Measurements from ENCODE around the gene HS3ST2.

Gene HS3ST2

DNA sequence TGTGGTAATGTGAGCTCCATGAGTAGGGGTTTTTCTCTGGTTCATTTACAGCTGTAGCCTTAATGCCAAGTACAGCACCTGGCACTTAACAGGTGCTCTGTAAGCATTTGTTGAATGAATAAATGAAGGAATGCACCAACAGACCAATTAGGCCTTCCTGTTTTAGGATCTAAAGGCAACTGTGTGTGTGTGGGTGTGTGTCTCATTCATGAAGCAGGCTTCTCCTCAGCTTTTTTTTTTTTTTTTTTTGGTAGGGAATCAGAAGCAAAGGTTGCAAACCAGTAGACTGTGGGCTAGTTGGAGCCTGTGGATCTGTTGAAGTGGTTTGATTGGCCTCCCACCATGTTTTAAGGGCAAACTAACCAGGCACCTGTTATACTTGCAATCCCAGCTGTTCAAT, 48.1 kb downstream of the HS3ST2 start:
- Histone ChIP-seq H2AFZ (ENCODE audit: low read depth, low read length) (no peak overlapping the region), H3K27me3 (ENCODE audit: insufficient read depth, low read length) (no peaks in the 10 kb centered on the region), H3K4me1 (ENCODE audit: insufficient read depth, low read length) (no peaks in the 10 kb centered on the region), H3K36me3 (ENCODE audit: insufficient read depth, low read length) (no peaks in the 10 kb centered on the region), H3K4me3 (ENCODE audit: low read length) (no peak overlapping the region), H3K9me3 (ENCODE audit: low read length) (no peaks in the 10 kb centered on the region)

- H3K4me1 ChIP-seq (ENCODE audit: insufficient read depth, low read length), result no peaks in the 10 kb centered on the region
Measured at GRCh38 chr16:22864375-22864774, 50.4 kb downstream of the HS3ST2 start.

DNA sequence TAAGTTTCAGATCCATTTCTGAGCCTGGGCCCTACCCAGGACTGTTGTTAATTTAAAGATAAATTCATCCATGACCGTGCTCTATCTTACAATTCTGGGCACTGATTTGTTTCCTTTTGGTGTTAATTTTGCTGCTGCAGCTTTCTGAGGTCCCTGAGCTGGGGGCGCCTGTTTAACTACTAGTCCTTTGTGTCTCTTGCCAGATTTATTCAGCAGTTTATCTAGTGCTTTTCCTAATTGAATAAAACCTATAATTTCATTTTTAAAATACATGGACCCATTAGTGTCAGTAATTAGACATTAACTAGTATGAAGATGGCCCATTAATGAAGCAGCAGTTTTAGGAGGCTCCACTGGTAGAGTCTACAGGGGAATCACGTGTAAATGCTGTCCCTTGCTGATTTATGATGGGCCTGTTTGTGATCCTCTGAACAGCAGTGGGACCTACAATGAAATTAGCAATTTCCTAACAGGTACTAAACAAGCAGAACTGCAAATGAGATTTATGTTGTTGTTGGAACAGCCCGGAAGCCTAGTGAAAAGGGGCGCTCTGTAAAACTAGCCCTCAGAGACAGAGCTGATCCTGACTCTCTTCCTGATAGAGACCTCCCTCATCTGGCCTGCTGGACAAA, 54.7 kb downstream of the HS3ST2 start:
- H3K4me3 ChIP-seq (ENCODE audit: low read length), result no peak overlapping the region
- no peaks in the 10 kb centered on the region for H3K9me3 ChIP-seq (ENCODE audit: low read length)
- H3K36me3 ChIP-seq (ENCODE audit: insufficient read depth, low read length), result no peaks in the 10 kb centered on the region
- no peaks in the 10 kb centered on the region for H3K4me1 ChIP-seq (ENCODE audit: insufficient read depth, low read length)
- H2AFZ ChIP-seq (ENCODE audit: low read depth, low read length), result no peak overlapping the region
- no peaks in the 10 kb centered on the region for H3K27me3 ChIP-seq (ENCODE audit: insufficient read depth, low read length)

More at GRCh38 chr16:22864375-22864774, 50.4 kb downstream of the HS3ST2 start:
- H3K4me3 ChIP-seq (ENCODE audit: low read length), result no peak overlapping the region
- H3K36me3 ChIP-seq (ENCODE audit: insufficient read depth, low read length), result no peaks in the 10 kb centered on the region
- no peak overlapping the region for H2AFZ ChIP-seq (ENCODE audit: low read depth, low read length)
- H3K27me3 ChIP-seq (ENCODE audit: insufficient read depth, low read length), result no peaks in the 10 kb centered on the region
- H3K9me3 ChIP-seq (ENCODE audit: low read length), result no peaks in the 10 kb centered on the region

DNA sequence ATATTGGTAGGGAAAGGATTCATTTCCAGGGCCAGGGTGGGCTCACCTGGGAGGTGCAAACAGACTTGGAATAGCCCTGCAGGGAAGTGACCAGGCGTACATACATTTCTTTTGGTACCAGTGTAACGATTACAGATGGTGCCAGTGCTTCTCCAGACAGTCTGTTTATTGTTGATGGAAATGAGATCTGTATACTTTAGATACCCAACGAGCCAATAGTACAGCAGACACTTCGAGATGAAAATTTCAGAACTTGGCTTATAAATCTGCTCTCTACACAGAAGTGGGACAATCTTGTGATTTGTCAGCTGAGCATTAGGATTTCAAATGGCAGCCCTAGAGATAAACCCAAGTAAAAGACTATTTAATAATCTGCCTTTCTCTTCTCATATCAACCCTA, 57.9 kb downstream of the HS3ST2 start:
- H3K4me3 ChIP-seq (ENCODE audit: low read length), result no peak overlapping the region
- no peaks in the 10 kb centered on the region for H3K36me3 ChIP-seq (ENCODE audit: insufficient read depth, low read length)
- H3K4me1 ChIP-seq (ENCODE audit: insufficient read depth, low read length), result no peaks in the 10 kb centered on the region
- no peaks in the 10 kb centered on the region for H3K27me3 ChIP-seq (ENCODE audit: insufficient read depth, low read length)
- H3K9me3 ChIP-seq (ENCODE audit: low read length), result no peaks in the 10 kb centered on the region
- H2AFZ ChIP-seq (ENCODE audit: low read depth, low read length), result no peak overlapping the region

- no peaks in the 10 kb centered on the region for H3K4me1 ChIP-seq (ENCODE audit: insufficient read depth, low read length)
- no peak overlapping the region for H3K4me3 ChIP-seq (ENCODE audit: low read length)
- H3K36me3 ChIP-seq (ENCODE audit: insufficient read depth, low read length), result no peaks in the 10 kb centered on the region
- H3K9me3 ChIP-seq (ENCODE audit: low read length), result no peaks in the 10 kb centered on the region
- no peak overlapping the region for H2AFZ ChIP-seq (ENCODE audit: low read depth, low read length)
- no peaks in the 10 kb centered on the region for H3K27me3 ChIP-seq (ENCODE audit: insufficient read depth, low read length)
Measured at GRCh38 chr16:22874394-22874793, 60.4 kb downstream of the HS3ST2 start.

DNA sequence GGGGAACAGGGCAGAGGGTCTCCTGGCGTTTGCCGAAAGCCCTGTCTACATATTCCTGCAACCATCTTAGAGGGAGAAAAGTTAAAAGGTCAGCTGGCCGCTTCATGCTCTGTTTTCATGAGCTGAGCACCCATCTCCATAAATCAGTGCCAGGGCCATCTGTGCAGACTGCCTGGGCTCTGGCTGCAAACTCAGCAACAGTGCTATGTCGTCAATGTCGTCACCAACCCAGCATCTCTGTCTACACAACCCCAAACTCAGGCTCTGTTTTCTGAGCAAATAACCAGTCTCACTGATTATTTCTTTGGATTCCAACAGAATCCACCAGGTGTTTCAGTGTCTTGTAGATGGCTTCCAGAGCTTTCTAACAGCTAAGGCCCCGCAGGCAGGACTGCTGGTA, 65.0 kb downstream of the HS3ST2 start:
- no peaks in the 10 kb centered on the region for H3K4me1 ChIP-seq (ENCODE audit: insufficient read depth, low read length)
- no peaks in the 10 kb centered on the region for H3K27me3 ChIP-seq (ENCODE audit: insufficient read depth, low read length)
- no peaks in the 10 kb centered on the region for H3K9me3 ChIP-seq (ENCODE audit: low read length)
- H3K4me3 ChIP-seq (ENCODE audit: low read length), result no peak overlapping the region
- no peaks in the 10 kb centered on the region for H3K36me3 ChIP-seq (ENCODE audit: insufficient read depth, low read length)
- no peak overlapping the region for H2AFZ ChIP-seq (ENCODE audit: low read depth, low read length)

GRCh38 chr16:22879466-22879865, 65.5 kb downstream of the HS3ST2 start:
- Histone ChIP-seq H2AFZ (ENCODE audit: low read depth, low read length) (no peak overlapping the region), H3K4me3 (ENCODE audit: low read length) (no peak overlapping the region), H3K4me1 (ENCODE audit: insufficient read depth, low read length) (no peaks in the 10 kb centered on the region), H3K36me3 (ENCODE audit: insufficient read depth, low read length) (no peaks in the 10 kb centered on the region), H3K9me3 (ENCODE audit: low read length) (no peaks in the 10 kb centered on the region), H3K27me3 (ENCODE audit: insufficient read depth, low read length) (no peaks in the 10 kb centered on the region)

GRCh38 chr16:22882981-22883380, 69.0 kb downstream of the HS3ST2 start:
- no peaks in the 10 kb centered on the region for H3K4me1 ChIP-seq (ENCODE audit: insufficient read depth, low read length)
- H3K27me3 ChIP-seq (ENCODE audit: insufficient read depth, low read length), result peaks cover 2% of the 10 kb centered on the region
- no peaks in the 10 kb centered on the region for H3K36me3 ChIP-seq (ENCODE audit: insufficient read depth, low read length)
- no peaks in the 10 kb centered on the region for H3K9me3 ChIP-seq (ENCODE audit: low read length)
- no peak overlapping the region for H2AFZ ChIP-seq (ENCODE audit: low read depth, low read length)
- H3K4me3 ChIP-seq (ENCODE audit: low read length), result no peak overlapping the region

DNA sequence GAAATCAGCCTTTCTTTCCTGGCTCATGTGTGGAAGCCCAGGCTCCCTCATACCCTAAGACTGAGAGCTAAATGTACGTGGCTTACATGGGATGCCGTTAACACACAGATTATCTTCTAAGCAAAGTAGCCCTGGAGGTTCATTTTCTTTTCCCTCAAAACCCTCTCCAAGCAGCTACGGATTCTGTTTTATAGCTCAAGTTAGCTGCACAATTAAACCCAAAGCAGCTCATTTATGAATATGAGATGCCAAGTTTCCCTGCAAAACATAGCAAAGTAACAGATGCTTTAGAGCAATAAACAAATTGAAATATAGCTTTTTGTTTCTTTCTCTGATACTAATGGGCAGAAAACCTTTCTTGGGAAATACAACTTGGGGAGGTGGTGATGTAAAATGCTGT, 72.0 kb downstream of the HS3ST2 start:
- peaks cover 2% of the 10 kb centered on the region for H3K27me3 ChIP-seq (ENCODE audit: insufficient read depth, low read length)
- H3K9me3 ChIP-seq (ENCODE audit: low read length), result no peaks in the 10 kb centered on the region
- no peaks in the 10 kb centered on the region for H3K4me1 ChIP-seq (ENCODE audit: insufficient read depth, low read length)
- no peak overlapping the region for H3K4me3 ChIP-seq (ENCODE audit: low read length)
- no peaks in the 10 kb centered on the region for H3K36me3 ChIP-seq (ENCODE audit: insufficient read depth, low read length)
- H2AFZ ChIP-seq (ENCODE audit: low read depth, low read length), result no peak overlapping the region

DNA sequence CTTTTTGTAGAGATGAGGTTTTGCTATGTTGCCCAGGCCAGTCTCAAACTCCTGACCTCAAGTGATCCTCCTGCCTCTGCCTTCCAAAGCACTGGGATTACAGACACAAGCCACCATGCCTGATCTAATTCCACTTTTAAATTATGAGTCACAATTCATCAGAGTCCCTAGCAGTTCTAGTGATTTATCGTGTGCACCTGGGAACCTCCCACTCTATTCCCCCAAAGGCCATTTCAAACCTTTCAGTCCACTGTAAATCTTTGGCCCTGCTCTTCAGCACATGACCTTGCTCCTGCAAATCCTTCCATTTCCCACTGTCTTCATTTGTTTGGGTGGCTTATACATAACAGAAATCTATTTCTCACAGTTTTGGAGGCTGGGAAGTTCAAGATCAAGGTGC, 73.0 kb downstream of the HS3ST2 start:
- H3K9me3 ChIP-seq (ENCODE audit: low read length), result no peaks in the 10 kb centered on the region

DNA sequence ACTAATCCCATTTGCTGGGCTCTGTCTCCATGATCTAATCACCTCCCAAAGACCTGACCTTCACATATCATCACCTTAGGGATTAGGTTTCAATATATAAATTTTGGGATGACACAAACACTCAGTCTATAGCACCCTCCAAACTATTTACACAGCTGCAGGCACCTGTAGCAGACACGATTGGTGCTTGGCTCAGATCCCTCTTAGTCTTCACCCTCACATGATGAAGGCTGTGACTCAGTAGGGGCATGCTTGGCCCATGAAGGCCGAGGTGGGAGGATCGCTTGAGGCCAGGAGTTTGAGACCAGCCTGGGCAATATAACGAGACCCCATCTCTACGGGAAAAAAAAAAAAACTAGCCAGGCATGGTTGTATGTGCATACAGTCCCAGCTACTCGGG, 73.5 kb downstream of the HS3ST2 start:
- Histone ChIP-seq H2AFZ (ENCODE audit: low read depth, low read length) (no peak overlapping the region), H3K4me1 (ENCODE audit: insufficient read depth, low read length) (no peaks in the 10 kb centered on the region), H3K9me3 (ENCODE audit: low read length) (no peaks in the 10 kb centered on the region), H3K27me3 (ENCODE audit: insufficient read depth, low read length) (peaks cover 2% of the 10 kb centered on the region), H3K36me3 (ENCODE audit: insufficient read depth, low read length) (no peaks in the 10 kb centered on the region), H3K4me3 (ENCODE audit: low read length) (no peak overlapping the region)

More for the DNA sequence above, 73.0 kb downstream of the HS3ST2 start:
- H3K36me3 ChIP-seq (ENCODE audit: insufficient read depth, low read length), result no peaks in the 10 kb centered on the region
- no peaks in the 10 kb centered on the region for H3K4me1 ChIP-seq (ENCODE audit: insufficient read depth, low read length)
- no peak overlapping the region for H3K4me3 ChIP-seq (ENCODE audit: low read length)
- H2AFZ ChIP-seq (ENCODE audit: low read depth, low read length), result no peak overlapping the region
- peaks cover 2% of the 10 kb centered on the region for H3K27me3 ChIP-seq (ENCODE audit: insufficient read depth, low read length)

- no peaks in the 10 kb centered on the region for H3K36me3 ChIP-seq (ENCODE audit: insufficient read depth, low read length)
- peaks cover 2% of the 10 kb centered on the region for H3K27me3 ChIP-seq (ENCODE audit: insufficient read depth, low read length)
- H2AFZ ChIP-seq (ENCODE audit: low read depth, low read length), result no peak overlapping the region
- no peak overlapping the region for H3K4me3 ChIP-seq (ENCODE audit: low read length)
- H3K4me1 ChIP-seq (ENCODE audit: insufficient read depth, low read length), result no peaks in the 10 kb centered on the region
- H3K9me3 ChIP-seq (ENCODE audit: low read length), result no peaks in the 10 kb centered on the region
Measured at GRCh38 chr16:22888791-22889190, 74.8 kb downstream of the HS3ST2 start.

DNA sequence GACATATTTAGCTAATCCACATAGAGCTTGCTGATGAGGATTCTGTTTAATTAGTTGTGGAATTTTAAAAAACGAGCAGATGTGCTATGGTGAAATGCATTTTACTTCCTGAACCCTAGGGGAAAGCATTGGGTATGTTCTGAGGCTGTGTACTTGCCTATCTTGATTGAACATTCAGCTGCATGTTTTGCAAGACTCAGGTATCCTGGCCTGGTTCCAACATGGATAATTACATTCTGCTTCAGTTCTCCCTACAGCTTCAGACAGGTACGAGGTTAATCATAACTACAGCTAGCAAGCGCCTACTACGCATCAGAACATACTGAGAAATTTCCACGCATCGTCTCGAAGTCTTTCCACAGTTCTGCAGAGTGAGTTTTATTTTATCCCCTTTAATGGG, 77.0 kb downstream of the HS3ST2 start:
- no peaks in the 10 kb centered on the region for H3K9me3 ChIP-seq (ENCODE audit: low read length)
- no peaks in the 10 kb centered on the region for H3K36me3 ChIP-seq (ENCODE audit: insufficient read depth, low read length)
- H3K4me1 ChIP-seq (ENCODE audit: insufficient read depth, low read length), result no peaks in the 10 kb centered on the region
- H2AFZ ChIP-seq (ENCODE audit: low read depth, low read length), result no peak overlapping the region
- H3K27me3 ChIP-seq (ENCODE audit: insufficient read depth, low read length), result peaks cover 5% of the 10 kb centered on the region
- no peak overlapping the region for H3K4me3 ChIP-seq (ENCODE audit: low read length)

DNA sequence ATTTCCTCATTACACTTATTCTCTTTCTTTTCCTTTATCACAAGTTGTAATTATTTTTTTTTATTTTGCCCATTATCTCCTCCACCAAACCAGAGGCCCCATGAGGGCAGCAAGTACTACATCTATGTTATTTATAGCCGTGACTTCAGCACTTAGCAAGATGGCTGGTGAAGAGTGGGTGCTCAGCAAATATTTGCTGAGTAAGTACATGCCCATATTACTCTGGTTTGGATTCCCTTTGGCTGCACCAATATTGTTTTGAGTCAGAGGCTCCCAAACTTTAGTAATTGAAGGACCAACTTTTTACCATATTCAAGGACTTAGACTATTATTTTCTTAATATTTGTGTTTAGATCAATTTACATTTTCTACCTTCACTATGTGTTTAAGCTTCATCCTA, 83.2 kb downstream of the HS3ST2 start:
- Histone ChIP-seq H3K4me1 (ENCODE audit: insufficient read depth, low read length) (no peaks in the 10 kb centered on the region), H3K27me3 (ENCODE audit: insufficient read depth, low read length) (peaks cover 9% of the 10 kb centered on the region), H3K36me3 (ENCODE audit: insufficient read depth, low read length) (no peaks in the 10 kb centered on the region)

More for the DNA sequence above, 83.2 kb downstream of the HS3ST2 start:
- no peak overlapping the region for H2AFZ ChIP-seq (ENCODE audit: low read depth, low read length)
- H3K9me3 ChIP-seq (ENCODE audit: low read length), result no peaks in the 10 kb centered on the region
- no peak overlapping the region for H3K4me3 ChIP-seq (ENCODE audit: low read length)

Data from neuron (in vitro differentiated cells).